ENCODE results near the gene ANGEL2.

GRCh38 chr1:212945056-212945455 lies 70.6 kb downstream of the ANGEL2 start:
- TF ChIP-seq CTCF (conservative IDR thresholded peaks at IDR 0.05; ENCODE audit: low read length): no peak
- TF ChIP-seq EZH2phosphoT487 (IDR thresholded peaks at IDR 0.05; ENCODE audit: borderline replicate concordance): no peak
